SW 1271 (cell line): ENCODE data around the gene NDUFAF8.

Experiments used
- DNase-seq, 2 experiments: peaks; one replicate each; lab custom pipeline; 2025; lab: John Stamatoyannopoulos, UW

Gene NDUFAF8

DNA sequence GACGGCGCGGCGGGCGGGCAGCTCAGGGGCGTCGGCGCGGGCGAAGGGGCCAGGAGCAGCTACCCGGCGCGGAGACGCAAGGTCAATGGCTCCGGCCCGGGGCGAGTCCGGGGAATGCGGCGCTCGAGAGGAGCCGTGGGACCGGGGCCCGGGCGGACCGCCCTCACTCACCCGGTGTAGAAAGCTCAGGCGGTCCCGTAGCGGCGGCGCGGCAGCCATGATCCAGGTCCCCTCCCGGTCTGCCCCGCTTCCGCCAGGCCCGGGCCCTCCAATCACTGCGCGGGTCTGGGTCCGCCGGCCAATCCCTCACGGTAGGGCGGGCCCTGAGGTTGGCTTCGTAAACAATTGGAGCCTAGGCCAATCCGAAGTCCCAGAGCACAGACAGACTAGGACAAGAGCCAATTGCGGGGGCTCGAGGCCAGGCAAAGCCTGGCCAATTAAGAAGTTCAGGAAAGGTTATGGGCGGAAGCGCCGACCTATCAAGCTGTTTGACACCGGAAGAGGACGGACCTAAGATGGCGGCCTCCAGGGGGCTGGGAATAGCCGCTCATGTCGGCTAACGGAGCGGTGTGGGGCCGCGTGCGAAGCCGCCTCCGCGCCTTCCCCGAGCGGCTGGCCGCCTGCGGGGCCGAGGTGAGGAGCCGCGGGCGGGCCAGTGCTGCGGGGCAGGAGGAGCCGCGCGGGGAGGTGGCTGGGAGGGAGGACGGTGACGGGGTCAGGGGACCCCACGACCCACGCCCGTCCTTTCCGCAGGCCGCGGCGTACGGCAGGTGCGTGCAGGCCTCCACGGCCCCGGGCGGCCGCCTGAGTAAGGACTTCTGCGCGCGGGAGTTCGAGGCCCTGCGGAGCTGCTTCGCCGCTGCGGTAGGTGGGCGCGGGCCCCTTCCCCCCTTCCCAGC lies at the start of gene NDUFAF8, which contains the start of gene TEPSIN:
NDUFAF8 (plus strand) TSS at position 504 of the 899 bp plus-strand sequence; CDS start at position 550, 46 bp downstream.
TEPSIN (minus strand) TSS at position 241 of the 899 bp plus-strand sequence; CDS start at position 219, 22 bp downstream.
- peak; percentile 99 for DNase-seq

- no peak for DNase-seq
These were observed 49.2 kb upstream of the NDUFAF8 start for GRCh38 chr17:81189670-81190530.

- DNase-seq, result no peak
These were observed 48.5 kb upstream of the NDUFAF8 start for GRCh38 chr17:81190591-81190990.

DNA sequence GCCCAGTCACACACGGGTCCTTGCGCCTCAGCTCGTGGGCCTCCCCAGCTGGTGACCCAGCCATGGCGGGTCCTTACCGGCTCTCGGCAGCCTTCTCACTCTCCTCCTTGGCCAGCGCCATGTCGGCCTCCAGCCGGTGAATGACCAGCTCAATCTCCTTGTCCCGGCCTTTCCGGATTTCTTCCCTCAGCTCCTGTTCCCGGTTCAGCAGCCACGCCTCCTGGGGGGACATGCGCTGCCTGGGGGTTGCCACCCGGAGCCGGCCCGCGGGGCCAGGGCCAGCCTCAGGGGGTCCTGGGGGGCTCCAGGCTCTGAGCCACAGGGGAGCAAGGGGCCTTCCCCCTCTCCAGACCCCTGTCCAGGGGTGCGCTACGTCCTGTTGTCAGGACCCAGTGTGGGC lies 48.0 kb upstream of the NDUFAF8 start:
- no peak for DNase-seq

- no peak for DNase-seq
These were observed 47.5 kb upstream of the NDUFAF8 start for GRCh38 chr17:81191646-81192045.

GRCh38 chr17:81192386-81193050 lies 46.6 kb upstream of the NDUFAF8 start:
- no peak for DNase-seq

DNA sequence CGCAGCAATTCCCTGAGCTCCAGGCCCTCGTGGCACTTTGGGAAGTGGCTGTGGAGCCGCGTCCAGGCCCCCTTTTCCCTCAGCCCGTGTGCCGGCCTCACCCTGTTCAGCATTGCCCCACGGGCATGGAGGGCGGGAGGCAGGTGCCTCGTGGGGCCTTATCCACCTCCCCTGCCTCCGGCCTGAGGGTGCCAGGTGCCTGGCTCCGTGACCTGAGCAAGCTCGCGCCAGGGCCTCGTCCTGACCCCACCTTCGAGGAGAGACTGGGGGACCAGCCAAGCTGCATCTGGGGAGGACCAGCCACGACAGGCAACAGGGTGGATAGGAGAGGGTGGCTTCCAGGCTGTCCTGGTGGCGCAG lies 46.1 kb upstream of the NDUFAF8 start:
- DNase-seq, result no peak

DNA sequence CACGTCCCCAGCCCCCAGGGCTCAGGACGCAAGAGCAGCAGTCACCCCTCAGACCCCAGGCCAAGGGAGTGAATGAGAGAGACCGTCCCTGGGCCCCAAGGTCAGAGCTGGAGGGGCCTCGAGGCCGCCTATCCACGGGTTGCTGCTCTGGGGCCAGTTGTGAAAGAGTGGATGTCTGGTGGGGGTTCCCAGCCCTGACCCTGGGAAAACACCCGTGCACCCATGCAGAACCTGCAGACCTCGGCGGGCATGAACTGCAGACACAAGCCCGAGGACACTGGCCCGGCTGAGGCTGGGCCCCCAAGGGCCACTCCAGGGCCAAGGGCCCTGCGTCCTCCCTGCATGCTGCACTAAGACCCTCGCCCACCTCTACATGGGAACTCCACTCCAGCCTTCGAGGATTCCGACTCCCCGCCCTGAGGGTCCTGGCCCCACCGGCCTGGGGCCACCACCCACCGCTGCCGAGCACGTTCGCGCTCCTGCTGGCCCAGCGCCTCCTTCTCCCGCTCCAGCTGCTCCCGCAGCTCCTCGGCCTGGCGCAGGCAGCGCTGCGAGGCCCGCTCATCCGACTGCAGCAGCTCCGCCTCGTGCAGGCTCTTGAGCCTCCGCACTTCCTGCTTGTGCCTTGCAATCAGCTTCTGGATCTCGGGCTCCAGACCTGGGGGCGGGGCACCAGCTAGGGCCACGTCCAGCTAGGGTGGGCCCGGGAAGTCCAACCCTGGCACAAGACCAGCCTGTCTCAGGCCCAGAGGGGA lies 45.5 kb upstream of the NDUFAF8 start:
- DNase-seq, result no peak

GRCh38 chr17:81194225-81194760 lies 44.8 kb upstream of the NDUFAF8 start:
- DNase-seq, result no peak

- no peak for DNase-seq
These were observed 43.9 kb upstream of the NDUFAF8 start for GRCh38 chr17:81194941-81195901.

DNA sequence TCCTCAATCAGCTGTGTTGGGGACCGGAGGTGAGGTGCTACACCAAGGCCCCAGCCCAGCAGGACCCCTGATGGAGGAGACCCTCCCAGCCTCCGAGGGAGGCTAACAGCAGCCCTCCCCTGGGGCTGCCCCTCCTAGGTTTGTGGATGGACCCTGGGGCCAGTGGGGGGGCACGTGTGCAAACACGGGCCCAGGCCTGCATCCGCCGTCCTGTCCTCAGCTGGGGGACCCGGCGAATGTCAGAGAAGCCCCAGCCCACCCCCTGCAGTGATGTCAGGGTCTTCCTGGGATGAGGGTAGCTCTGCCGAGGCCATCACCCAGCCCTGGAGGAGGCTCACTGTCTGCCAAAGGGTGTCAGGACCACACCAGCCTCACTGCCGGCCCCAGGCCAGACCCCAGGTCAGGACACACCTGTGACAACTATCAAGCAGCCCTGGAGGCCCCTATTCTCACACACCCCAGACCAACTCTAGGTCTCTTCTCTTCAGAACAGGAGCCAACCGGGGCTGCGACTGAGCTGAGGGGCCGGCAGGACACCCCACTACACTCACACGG lies 43.1 kb upstream of the NDUFAF8 start:
- no peak for DNase-seq

DNA sequence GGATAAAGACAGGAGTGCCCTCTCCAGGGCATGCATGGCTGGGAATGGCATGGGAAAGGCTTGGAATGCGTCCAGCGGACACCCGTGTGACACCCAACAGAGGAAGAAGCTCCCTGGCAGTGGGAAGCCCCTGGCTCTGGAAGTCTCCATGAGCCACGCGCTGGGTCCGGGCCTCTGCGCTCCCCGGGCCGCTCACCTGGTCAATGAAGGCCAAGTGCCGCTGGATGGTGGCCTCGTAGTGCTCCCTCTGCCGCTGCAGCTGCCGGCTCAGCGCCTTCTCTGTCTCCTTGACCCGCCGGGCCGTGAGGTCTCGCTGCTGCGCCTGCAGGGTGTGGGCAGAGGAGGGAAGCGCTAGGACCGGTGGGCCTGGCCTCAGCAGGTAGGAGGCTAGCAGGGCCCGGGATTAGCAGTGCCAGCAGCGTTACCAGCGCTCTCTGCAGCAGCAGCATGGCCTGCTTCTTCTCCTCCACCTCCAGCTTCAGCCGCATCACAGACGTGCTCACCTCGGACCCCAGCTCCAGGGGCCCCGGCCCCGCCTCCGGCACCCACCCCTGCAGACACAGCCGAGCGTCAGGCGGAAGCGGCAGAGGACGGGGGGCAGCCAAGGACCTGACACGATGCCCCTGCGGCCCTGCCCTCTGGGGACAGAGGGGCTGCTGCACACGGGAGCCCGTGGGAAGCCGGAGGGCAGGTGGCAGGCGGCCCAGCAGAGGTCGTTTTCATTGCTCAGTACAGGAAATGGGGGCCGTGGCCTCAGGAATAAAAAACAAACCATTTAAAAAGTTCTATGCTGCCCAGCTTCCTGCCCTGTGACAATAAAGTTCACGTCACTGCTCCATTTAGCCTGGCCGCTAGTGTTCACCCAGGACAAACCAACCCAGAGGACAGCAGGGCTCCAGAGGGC lies 42.4 kb upstream of the NDUFAF8 start:
- DNase-seq, result no peak

DNA sequence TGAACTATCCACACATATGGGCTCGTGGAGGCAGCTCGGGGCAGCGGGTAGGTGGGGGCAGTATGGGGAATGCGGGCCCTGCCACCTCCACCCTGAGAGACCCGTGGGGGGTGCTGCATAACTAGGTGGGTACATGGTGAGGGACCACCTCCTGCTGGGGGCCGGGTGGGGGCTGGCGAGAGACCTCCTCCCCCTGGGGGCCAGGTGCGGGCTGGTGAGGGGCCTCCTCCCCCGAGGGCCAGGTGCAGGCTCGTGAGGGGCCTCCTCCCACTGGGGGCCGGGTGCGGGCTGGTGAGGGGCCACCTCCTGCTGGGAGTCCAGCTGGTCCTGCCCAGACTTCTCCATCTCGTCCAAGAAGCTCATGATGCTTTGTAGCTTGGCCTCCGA lies 41.7 kb upstream of the NDUFAF8 start:
- no peak for DNase-seq

- DNase-seq, result no peak
These were observed 41.2 kb upstream of the NDUFAF8 start for GRCh38 chr17:81197831-81198490.

DNA sequence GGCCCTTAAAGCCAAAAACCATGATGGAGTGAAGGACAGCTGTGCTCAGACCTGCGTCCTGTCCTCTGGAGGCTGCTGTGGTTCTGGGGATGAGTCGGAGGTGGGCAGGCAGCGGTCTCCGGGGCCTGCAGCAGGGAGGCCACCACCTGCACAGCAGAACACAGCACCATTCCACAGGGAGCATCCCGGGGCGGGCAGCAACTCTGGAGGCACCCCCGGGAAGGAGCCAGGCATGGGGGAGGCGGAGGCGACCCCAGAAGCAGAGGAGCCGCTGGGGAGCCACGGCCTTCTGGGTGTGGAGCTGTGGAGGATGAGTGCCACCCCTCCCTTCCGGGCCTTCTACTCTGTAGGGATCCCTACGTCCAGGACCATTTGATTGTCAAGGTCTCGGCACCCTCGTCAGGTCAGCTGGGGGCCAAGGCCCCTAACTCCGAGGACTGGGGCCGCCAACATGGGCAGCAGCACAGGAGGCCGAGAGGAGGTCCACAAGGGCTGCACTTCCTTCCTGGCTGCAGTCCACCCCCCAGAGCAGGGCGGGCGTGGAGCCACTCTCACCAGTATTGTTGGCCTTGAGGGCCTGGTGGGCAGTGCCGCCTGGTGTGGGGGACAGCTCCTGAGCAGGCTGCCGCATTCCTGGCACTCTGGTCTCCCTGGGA lies 40.2 kb upstream of the NDUFAF8 start:
- no peak for DNase-seq

DNA sequence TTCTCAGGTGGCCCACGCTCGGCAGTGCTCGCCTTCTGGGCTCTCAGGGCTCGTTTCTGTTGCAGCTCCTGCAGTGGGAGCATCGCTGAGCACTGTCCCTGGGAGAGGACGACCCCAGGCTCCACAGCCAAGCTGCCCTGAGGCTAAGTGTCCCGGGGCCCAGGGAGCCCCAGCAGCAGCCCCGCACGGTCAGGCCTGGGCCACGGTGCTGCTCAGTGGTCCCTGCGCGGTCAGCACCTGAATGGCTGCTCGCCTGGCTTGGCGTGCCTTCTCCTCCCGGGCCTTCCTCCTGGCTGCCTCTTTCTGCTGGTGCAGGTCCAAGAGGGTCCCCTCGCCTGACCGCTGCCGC lies 39.7 kb upstream of the NDUFAF8 start:
- no peak for DNase-seq

DNA sequence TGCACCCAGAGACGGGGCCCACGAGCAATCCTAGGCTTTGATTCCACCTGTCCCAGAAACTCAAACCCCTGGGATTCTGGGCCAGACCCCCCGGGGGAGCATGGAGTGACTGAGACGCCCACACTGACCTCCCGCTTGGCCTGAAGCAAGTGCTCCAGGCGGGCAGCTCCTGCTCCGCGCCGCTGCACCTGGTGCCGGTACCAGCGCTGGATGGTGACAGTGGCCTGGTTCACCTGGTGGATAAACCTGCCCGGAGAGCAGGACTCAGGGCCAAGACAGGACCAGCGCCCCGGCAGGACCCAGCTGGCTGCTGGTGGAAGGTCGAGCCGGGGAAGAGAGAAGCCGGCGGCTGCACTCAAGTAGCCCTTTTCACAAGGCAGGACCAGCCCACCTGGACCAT lies 38.9 kb upstream of the NDUFAF8 start:
- DNase-seq, result no peak
